Measurements from ENCODE around the gene POC1B. TPM values are rescaled to one million over a fixed set of nuclear protein-coding genes. Genes with fewer than 3 reads are reported as not detected.

The POC1B gene
- total RNA-seq, 4 donors from 2014 or later: 17.6 to 35.2 (median 23.8) TPM

DNA sequence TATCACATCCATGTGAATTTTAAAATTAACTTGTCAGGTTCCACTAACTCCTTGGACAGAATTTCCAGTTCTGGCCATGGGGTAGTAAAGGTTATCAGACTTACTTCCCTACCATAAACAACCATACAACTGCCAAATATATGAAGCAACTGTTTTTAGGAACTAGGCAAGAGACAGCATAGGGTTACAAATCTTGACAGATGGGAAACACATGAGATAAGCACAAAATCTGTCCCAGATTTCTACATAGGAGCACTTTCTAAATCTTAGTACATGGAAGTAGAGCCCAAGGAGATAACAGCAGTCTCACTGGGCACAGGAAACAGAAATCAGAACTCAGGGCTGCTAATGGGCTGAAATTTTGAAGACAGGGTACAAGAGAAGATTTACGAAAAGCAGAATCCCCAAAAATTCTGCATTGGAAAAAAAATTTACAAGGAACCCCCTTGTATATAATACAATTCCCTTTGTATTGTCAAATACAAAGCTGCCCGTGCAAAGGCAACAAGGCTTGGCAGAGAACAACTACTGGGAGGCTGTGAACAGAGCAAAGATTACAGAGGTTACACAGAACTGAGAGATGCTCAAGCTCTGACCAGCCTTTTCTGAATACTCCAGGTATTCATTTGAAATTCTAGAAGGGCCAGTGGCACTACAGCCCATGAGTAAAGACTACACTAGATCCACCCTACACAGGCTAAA lies 44.5 kb downstream of the POC1B start:
- ATAC-seq: no peak
- H3K27ac ChIP-seq: no peak overlapping the region
- TF ChIP-seq POLR2A (IDR thresholded peaks at IDR 0.05) (no peak), EP300 (IDR thresholded peaks at IDR 0.05) (no peak), POLR2AphosphoS5 (IDR thresholded peaks at IDR 0.05) (no peak)
- TF ChIP-seq, protein P1, sequence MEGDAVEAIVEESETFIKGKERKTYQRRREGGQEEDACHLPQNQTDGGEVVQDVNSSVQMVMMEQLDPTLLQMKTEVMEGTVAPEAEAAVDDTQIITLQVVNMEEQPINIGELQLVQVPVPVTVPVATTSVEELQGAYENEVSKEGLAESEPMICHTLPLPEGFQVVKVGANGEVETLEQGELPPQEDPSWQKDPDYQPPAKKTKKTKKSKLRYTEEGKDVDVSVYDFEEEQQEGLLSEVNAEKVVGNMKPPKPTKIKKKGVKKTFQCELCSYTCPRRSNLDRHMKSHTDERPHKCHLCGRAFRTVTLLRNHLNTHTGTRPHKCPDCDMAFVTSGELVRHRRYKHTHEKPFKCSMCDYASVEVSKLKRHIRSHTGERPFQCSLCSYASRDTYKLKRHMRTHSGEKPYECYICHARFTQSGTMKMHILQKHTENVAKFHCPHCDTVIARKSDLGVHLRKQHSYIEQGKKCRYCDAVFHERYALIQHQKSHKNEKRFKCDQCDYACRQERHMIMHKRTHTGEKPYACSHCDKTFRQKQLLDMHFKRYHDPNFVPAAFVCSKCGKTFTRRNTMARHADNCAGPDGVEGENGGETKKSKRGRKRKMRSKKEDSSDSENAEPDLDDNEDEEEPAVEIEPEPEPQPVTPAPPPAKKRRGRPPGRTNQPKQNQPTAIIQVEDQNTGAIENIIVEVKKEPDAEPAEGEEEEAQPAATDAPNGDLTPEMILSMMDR (IDR thresholded peaks at IDR 0.05): no peak

DNA sequence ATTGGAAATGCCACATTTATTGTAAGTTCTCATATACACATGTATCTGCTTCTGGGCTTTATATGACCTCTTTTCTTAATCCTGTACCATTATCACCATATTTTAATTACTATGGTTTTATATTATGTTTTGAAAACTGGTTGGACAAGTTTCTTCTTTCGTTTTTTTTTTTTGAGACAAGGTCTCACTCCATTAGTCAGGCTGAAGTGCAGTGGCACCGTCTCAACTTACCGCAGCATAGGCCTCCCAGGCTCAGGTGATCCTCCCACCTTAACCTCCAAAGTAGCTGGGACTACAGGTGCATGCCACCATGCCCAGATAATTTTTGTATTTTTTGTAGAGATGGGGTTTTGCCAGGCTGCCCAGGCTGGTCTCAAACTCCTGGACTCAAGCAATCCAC lies 45.9 kb downstream of the POC1B start:
- Histone ChIP-seq H3K27me3 (no peaks in the 10 kb centered on the region), H3K4me1 (no peaks in the 10 kb centered on the region), H3K27ac (no peak overlapping the region), H3K36me3 (peaks cover 0 to 5% of the 10 kb centered on the region in 2 donors), H3K9me3 (no peaks in the 10 kb centered on the region), H3K4me3 (no peak overlapping the region)
- 92% methylated on average over 3 of the region's 3 CpGs; no CpG with 5 or more reads in 1 of the 2 donors for WGBS, 2 donors (ENCODE audit: low coverage in 1 of 2)
- TF ChIP-seq EP300 (IDR thresholded peaks at IDR 0.05): no peak
- no peak for TF ChIP-seq POLR2AphosphoS5 (IDR thresholded peaks at IDR 0.05)
- TF ChIP-seq, protein P1 (IDR thresholded peaks at IDR 0.05): no peak
- TF ChIP-seq POLR2A (IDR thresholded peaks at IDR 0.05): no peak
- ATAC-seq: no peak

More for the DNA sequence above, 44.5 kb downstream of the POC1B start:
- Histone ChIP-seq H3K9me3 (no peaks in the 10 kb centered on the region), H3K4me3 (no peak overlapping the region), H3K27me3 (no peaks in the 10 kb centered on the region), H3K4me1 (no peaks in the 10 kb centered on the region), H3K36me3 (peaks cover 0 to 7% of the 10 kb centered on the region in 2 donors)
- 77 to 88% methylated on average over 2 of the region's 2 CpGs for WGBS, 2 donors (ENCODE audit: low coverage in 1 of 2)

DNA sequence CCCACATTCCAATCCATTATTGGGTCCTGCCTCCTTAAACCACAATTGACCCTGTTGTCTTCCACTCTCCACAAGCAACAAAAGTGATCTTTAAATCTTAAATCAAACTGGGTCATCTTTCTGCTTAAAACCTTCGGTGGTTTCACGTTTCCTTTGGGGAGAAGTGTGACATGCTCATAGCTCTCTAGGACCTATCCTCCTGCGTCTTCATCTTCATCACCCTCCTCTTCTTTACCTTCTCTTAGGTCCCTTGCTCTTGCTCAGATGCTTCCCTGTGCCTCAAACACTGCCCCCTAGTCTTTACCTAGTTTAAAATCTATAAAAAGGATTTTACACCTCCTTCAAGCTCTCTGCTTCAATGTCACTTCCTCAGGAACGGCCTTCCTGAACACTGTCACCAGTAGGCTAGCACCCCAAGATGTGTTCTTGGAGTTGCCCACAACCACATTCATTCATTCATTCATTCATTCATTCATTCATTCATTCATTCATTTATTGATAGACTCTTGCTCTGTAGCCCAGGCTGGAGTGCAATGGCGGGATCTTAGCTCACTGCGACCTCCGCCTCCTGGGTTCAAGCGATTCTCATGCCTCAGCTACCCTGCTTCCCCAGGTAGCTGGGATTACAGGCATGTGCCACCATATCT lies 48.1 kb downstream of the POC1B start:
- TF ChIP-seq, protein P1 (IDR thresholded peaks at IDR 0.05): no peak
- TF ChIP-seq POLR2AphosphoS5 (IDR thresholded peaks at IDR 0.05) (no peak), POLR2A (IDR thresholded peaks at IDR 0.05) (no peak), EP300 (IDR thresholded peaks at IDR 0.05) (no peak)
- 97 to 98% methylated on average over 8 of the region's 8 CpGs for WGBS, 2 donors (ENCODE audit: low coverage in 1 of 2)
- Histone ChIP-seq H3K4me3 (no peak overlapping the region), H3K36me3 (no peaks in the 10 kb centered on the region), H3K9me3 (no peaks in the 10 kb centered on the region), H3K27me3 (no peaks in the 10 kb centered on the region), H3K4me1 (no peaks in the 10 kb centered on the region), H3K27ac (no peak overlapping the region)
- no peak for ATAC-seq

DNA sequence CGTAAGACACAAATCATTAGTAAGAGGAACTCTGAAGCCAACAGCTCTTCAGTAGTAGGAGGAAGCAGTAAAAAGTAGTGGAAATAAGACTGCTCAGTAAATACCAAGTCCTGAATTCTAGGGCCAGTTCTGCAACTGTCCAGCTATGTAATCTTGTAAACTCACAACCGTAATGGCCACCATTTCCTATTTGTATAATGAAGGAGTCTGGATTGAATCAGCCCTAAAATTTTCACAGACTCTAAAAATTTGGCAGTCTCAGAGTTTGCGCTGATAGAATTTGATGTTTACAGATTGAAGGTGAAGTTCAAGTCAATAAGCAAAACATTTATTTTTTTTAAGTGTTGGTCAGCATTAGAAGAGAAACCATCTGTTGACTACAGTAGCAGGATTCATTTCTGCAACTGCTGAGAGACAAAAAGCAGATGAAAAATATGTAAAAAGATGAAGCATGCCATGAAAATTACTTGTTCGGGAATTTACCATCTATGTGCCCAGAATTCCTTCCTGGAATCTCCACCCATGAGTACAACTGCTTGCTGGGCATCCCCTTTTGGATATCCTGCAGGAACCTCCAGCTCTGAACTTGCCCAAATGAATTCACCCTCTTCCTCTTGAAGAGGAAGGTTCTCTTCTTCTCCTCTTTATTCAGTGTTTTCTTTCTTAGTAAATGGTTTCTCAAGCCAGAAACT lies 48.8 kb downstream of the POC1B start:
- 74 to 77% methylated on average over 4 of the region's 4 CpGs for WGBS, 2 donors (ENCODE audit: low coverage in 1 of 2)
- no peak for ATAC-seq

More for the DNA sequence above, 48.8 kb downstream of the POC1B start:
- TF ChIP-seq POLR2A (IDR thresholded peaks at IDR 0.05): no peak
- no peak for TF ChIP-seq POLR2AphosphoS5 (IDR thresholded peaks at IDR 0.05)
- TF ChIP-seq EP300 (IDR thresholded peaks at IDR 0.05): no peak
- TF ChIP-seq, protein P1 (IDR thresholded peaks at IDR 0.05): no peak
- Histone ChIP-seq H3K27me3 (no peaks in the 10 kb centered on the region), H3K4me3 (no peak overlapping the region), H3K4me1 (no peaks in the 10 kb centered on the region), H3K27ac (no peak overlapping the region), H3K36me3 (no peaks in the 10 kb centered on the region), H3K9me3 (no peaks in the 10 kb centered on the region)

Data from gastroesophageal sphincter (tissue), 4 donors.